Endothelial cell of umbilical vein (primary cell): ENCODE results near the gene RGS2. TPM values are rescaled to one million over a fixed set of nuclear protein-coding genes. Genes with fewer than 3 reads are reported as not detected.

Experiments used
- BruUV-seq: library from RNA; stranded (reverse); fragments of 400-500 nt; replicated peaks from 2 replicates; lab custom pipeline; 2021; lab: Mats Ljungman, UMichigan
- CTCF ChIA-PET: fragments of 300-600, 350-600 bp; sonication (Branson Sonifier 250); formaldehyde crosslinking; loops from one replicate; lab custom pipeline; 2021; ENCODE audit warnings: antibody characterized with exemption, inconsistent platforms; lab: Charles Lee
- POLR2A ChIA-PET: fragments of 300-600, 350-600 bp; sonication (Branson Sonifier 250); formaldehyde crosslinking; loops from one replicate; lab custom pipeline; 2021; ENCODE audit warnings: antibody characterized with exemption, inconsistent platforms; lab: Charles Lee
- DNase-seq: peaks from one replicate; pipeline ENCODE4 v3.0.0-alpha.2; 2011; ENCODE audit warnings: low read depth, low spot score
- FAIRE-seq: peaks from 2 replicates; lab custom pipeline; 2011; peaks lifted over from hg19 to GRCh38; lab: Jason Lieb, UNC
- H2AFZ ChIP-seq: 2 replicates; pipeline ENCODE4 v1.6.0; 2012; ENCODE audit warnings: low read depth, low read length, control low read depth, inconsistent platforms
- H3K27ac ChIP-seq: 2 replicates; pipeline ENCODE4 v1.5.1; 2011; ENCODE audit warnings: low read depth, mild to moderate bottlenecking, control low read depth, low read length, moderate library complexity; ENCODE audit not compliant: insufficient read depth
- H3K27me3 ChIP-seq, 2 experiments: 2 replicates each; pipeline versions ENCODE4 v1.6.0 to v1.6.1; 2011; ENCODE audit warnings: low read length in 2 of 2, mixed read lengths in 1 of 2; ENCODE audit not compliant: control insufficient read depth in 2 of 2, insufficient read depth in 2 of 2
- H3K36me3 ChIP-seq, 2 experiments: 2 replicates in 1 of 2; 3 replicates in 1 of 2; pipeline ENCODE4 v1.5.1; 2011; ENCODE audit warnings: low read length in 2 of 2, mild to moderate bottlenecking in 1 of 2, moderate library complexity in 1 of 2; ENCODE audit not compliant: control insufficient read depth in 2 of 2, insufficient read depth in 2 of 2; ENCODE audit errors: extremely low read depth in 1 of 2
- H3K4me1 ChIP-seq: 3 replicates; pipeline ENCODE4 v1.5.1; 2011; ENCODE audit warnings: mild to moderate bottlenecking, low read length; ENCODE audit not compliant: control insufficient read depth, insufficient read depth; ENCODE audit errors: extremely low read depth
- H3K4me2 ChIP-seq: 2 replicates; pipeline ENCODE4 v1.6.1; 2011; ENCODE audit warnings: low read length, control low read depth, mixed read lengths; ENCODE audit not compliant: insufficient read depth
- H3K4me3 ChIP-seq, 3 experiments: fragments of 200-600 bp in 1 of 3; sonication (generic), shearing (Covaris generic) in 1 of 3; replicated peaks in 1 of 3; 2 replicates each; pipeline ENCODE4 v1.5.1; 2011 to 2016; ENCODE audit warnings: control low read depth in 3 of 3, low read length in 3 of 3, mild to moderate bottlenecking in 2 of 3, inconsistent platforms in 1 of 3, low read depth in 1 of 3, moderate library complexity in 1 of 3; ENCODE audit not compliant: insufficient read depth in 1 of 3
- H3K79me2 ChIP-seq: 2 replicates; pipeline ENCODE4 v1.6.0; 2012; ENCODE audit warnings: low read length, inconsistent platforms; ENCODE audit not compliant: control insufficient read depth, insufficient read depth
- H3K9ac ChIP-seq: replicated peaks from 2 replicates; pipeline ENCODE3; 2011; ENCODE audit warnings: low read length, control low read depth; ENCODE audit not compliant: insufficient read depth; ENCODE audit errors: extremely low read depth
- H3K9me1 ChIP-seq: replicated peaks from 3 replicates; pipeline ENCODE4 v1.6.0; 2011; ENCODE audit warnings: mild to moderate bottlenecking, low read length; ENCODE audit not compliant: control insufficient read depth, insufficient read depth; ENCODE audit errors: extremely low read depth
- H3K9me3 ChIP-seq: replicated peaks from 2 replicates; pipeline ENCODE4 v1.5.1; 2012; ENCODE audit warnings: low read length, inconsistent platforms; ENCODE audit not compliant: control insufficient read depth, insufficient read depth
- H4K20me1 ChIP-seq: replicated peaks from 2 replicates; pipeline ENCODE3; 2011; ENCODE audit warnings: mild to moderate bottlenecking, low read length; ENCODE audit not compliant: control insufficient read depth, insufficient read depth; ENCODE audit errors: extremely low read depth
- CTCF ChIP-seq, 2 donors: IDR thresholded peaks; 1 replicate in 1 of 2; 2 replicates in 1 of 2; pipeline ENCODE4 v1.5.1; 2011; ENCODE audit warnings: low read length in 2 of 2, mild to moderate bottlenecking in 2 of 2, moderate library complexity in 2 of 2, control low read depth in 1 of 2, inconsistent platforms in 1 of 2, low read depth in 1 of 2; ENCODE audit not compliant: insufficient read depth in 1 of 2; ENCODE audit errors: extremely low read depth in 1 of 2
- EZH2 ChIP-seq: IDR thresholded peaks from 2 replicates; pipeline ENCODE4 v1.6.1; 2012; ENCODE audit warnings: borderline replicate concordance, low read depth, mild to moderate bottlenecking, moderate library complexity, low read length, inconsistent platforms; ENCODE audit not compliant: severe bottlenecking
- FOS ChIP-seq: IDR thresholded peaks from 2 replicates; pipeline ENCODE4 v1.6.1; 2011; ENCODE audit warnings: mild to moderate bottlenecking, low read length, moderate library complexity, borderline replicate concordance; ENCODE audit not compliant: insufficient read depth
- GATA2 ChIP-seq: IDR thresholded peaks from 2 replicates; pipeline ENCODE4 v1.7.0; 2011; ENCODE audit warnings: low read depth, mild to moderate bottlenecking, moderate library complexity, mixed read lengths, low read length; ENCODE audit not compliant: insufficient read length, insufficient read depth
- JUN ChIP-seq: IDR thresholded peaks from 2 replicates; pipeline ENCODE4 v1.6.1; 2011; ENCODE audit warnings: borderline replicate concordance, low read depth; ENCODE audit not compliant: insufficient read length, insufficient read depth
- MAX ChIP-seq: IDR thresholded peaks from 2 replicates; pipeline ENCODE4 v1.6.1; 2011; ENCODE audit not compliant: insufficient read depth, insufficient read length
- MYC ChIP-seq: IDR thresholded peaks from one replicate; pipeline ENCODE4 v1.6.1; 2011; ENCODE audit warnings: mild to moderate bottlenecking, low read depth, low read length
- POLR2A ChIP-seq: IDR thresholded peaks from 2 replicates; pipeline ENCODE4 v1.6.1; 2012; ENCODE audit warnings: low read depth, mild to moderate bottlenecking, control low read depth, low read length
- POLR2AphosphoS5 ChIP-seq: IDR thresholded peaks from 2 replicates; pipeline ENCODE4 v1.6.1; 2012; ENCODE audit warnings: low read depth, mild to moderate bottlenecking, control low read depth, low read length, moderate library complexity; ENCODE audit not compliant: insufficient read depth
- dilution Hi-C: fragments of 300-500 bp; cut with MboI; formaldehyde crosslinking; loops from one replicate; pipeline ENCODE4 v1.15.0; 2019; ENCODE audit warnings: low sequenced_read_pairs; ENCODE audit not compliant: extremely low pct_ligation_motif_present
- intact Hi-C: fragments of 100-400 bp; cut with micrococcal nuclease; formaldehyde crosslinking; loops from one replicate; pipeline ENCODE4 v1.10.0; 2022
- polyA plus RNA-seq, 4 experiments: library from polyadenylated mRNA; depleted of rRNA in 3 of 4; stranded (reverse) in 3 of 4; unstranded in 1 of 4; fragments of >200 nt; gene quantifications; 2 replicates each; pipeline versions ENCODE4 v1.2.1 to v1.2.3, GENCODE V29; 2011 to 2012; ENCODE audit warnings: missing spikeins in 1 of 4
- total RNA-seq: library from RNA; stranded (reverse); gene quantifications from 2 replicates; pipeline ENCODE4 v1.2.3, GENCODE V29; 2021

RGS2 gene
- total and polyA plus RNA-seq, 2 donors (not counting 3 experiments of a cell fraction or from before 2014, with no cell fraction given) = 6.1 to 9.1 TPM

GRCh38 chr1:192801451-192801850, 7.4 kb upstream of the RGS2 start:
- TF ChIP-seq POLR2A = no peak
- no peak for TF ChIP-seq EZH2
- TF ChIP-seq JUN = no peak
- TF ChIP-seq MYC = no peak
- no peak for TF ChIP-seq CTCF (IDR thresholded peaks at IDR 0.05; ENCODE audit: extremely low read depth in 1 of 2, insufficient read depth in 1 of 2, low read depth in 1 of 2, low read length in 2 of 2)
- no peak for TF ChIP-seq POLR2AphosphoS5
- no peak for TF ChIP-seq FOS
- TF ChIP-seq MAX = no peak
- no peak for TF ChIP-seq GATA2
- no peak for DNase-seq
- Histone ChIP-seq H3K9me3 (no peaks in the 10 kb centered on the region), H3K27me3 (no peaks in the 10 kb centered on the region), H3K79me2 (no peaks in the 10 kb centered on the region), H3K4me2 (no peak overlapping the region), H3K36me3 (no peaks in the 10 kb centered on the region), H3K9ac (no peak overlapping the region), H3K4me3 (no peak overlapping the region), H3K4me1 (peaks cover 7% of the 10 kb centered on the region), H4K20me1 (no peaks in the 10 kb centered on the region), H3K9me1 (no peaks in the 10 kb centered on the region), H2AFZ (no peak overlapping the region), H3K27ac (no peak overlapping the region)
- ChIA-PET POLR2A (no interaction called here), CTCF (interaction anchor here (1.0 to 14.8 kb wide), 6 partner anchors 9 to 327 kb away, joined by 3 to 550 read pairs (median 4); no protein-coding TSS in a partner anchor)
- intact Hi-C loops = no loop called here
- dilution Hi-C loops = loop anchor here (25.0 kb wide), 2 partner anchors 211 to 314 kb away; no protein-coding TSS in a partner anchor
- BruUV-seq = no TSS peak
- FAIRE-seq = no peak
